Keratinocyte (primary cell): Measurements from ENCODE around the gene EIF5A2.

Source experiments
- CTCF ChIP-seq, 3 experiments: IDR thresholded peaks in 1 of 3; conservative IDR thresholded peaks in 1 of 3; optimal IDR thresholded peaks in 1 of 3; 2 replicates in 2 of 3; 3 replicates in 1 of 3; pipeline versions ENCODE3 to v1.5.1; 2011; ENCODE audit warnings: low read length in 3 of 3, mild to moderate bottlenecking in 3 of 3, moderate library complexity in 2 of 3, control low read depth in 1 of 3, inconsistent platforms in 1 of 3; ENCODE audit not compliant: insufficient read depth in 2 of 3; ENCODE audit errors: extremely low read depth in 1 of 3
- EZH2 ChIP-seq: IDR thresholded peaks from one replicate; pipeline ENCODE4 v1.6.1; 2012; ENCODE audit warnings: inconsistent platforms, mild to moderate bottlenecking, low read length, moderate library complexity

- TF ChIP-seq CTCF (optimal IDR thresholded peaks at IDR 0.05 in 1 of 3, IDR thresholded peaks at IDR 0.05 in 1 of 3, conservative IDR thresholded peaks at IDR 0.05 in 1 of 3; ENCODE audit: extremely low read depth in 1 of 3, insufficient read depth in 2 of 3, low read length in 3 of 3) (no peak), EZH2 (no peak)
Measured at GRCh38 chr3:170863816-170864215, 44.6 kb downstream of the EIF5A2 start.
